ENCODE data around the gene SYPL2.

GRCh38 chr1:109502364-109502851 lies 36.1 kb downstream of the SYPL2 start:
- TF ChIP-seq CTCF (conservative IDR thresholded peaks at IDR 0.05; ENCODE audit: low read depth, low read length) (no peak), EZH2 (IDR thresholded peaks at IDR 0.05; ENCODE audit: low read length, unreplicated experiment) (no peak), EZH2phosphoT487 (IDR thresholded peaks at IDR 0.05; ENCODE audit: borderline replicate concordance, low read length) (no peak)

All from PC-3 (cell line).